ENCODE results near the gene PF4V1.

PF4V1 gene

DNA sequence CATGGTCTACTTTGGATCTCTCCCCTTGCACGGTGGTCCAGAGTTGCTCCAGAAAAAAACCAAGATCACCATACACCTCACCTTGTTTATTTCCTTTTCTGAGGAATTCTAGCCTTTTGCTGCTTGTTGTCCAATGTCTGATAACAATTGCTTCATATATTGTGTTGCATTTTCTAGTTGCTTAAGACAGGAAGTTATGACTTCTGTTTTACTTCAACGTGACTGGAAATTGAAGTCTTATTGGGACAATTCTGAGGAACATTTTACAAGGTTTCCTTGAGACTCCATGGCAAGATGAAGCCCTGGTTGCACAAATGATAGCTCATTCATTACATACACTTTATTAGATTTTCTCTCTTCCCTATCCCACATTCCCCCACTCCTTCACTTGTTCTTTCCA lies 21.3 kb downstream of the PF4V1 start:
- DNase-seq: no peak
- Histone ChIP-seq H3K9me3 (ENCODE audit: insufficient read depth, low read length, severe bottlenecking) (no peaks in the 10 kb centered on the region), H3K27ac (ENCODE audit: low read length) (no peak overlapping the region)

DNA sequence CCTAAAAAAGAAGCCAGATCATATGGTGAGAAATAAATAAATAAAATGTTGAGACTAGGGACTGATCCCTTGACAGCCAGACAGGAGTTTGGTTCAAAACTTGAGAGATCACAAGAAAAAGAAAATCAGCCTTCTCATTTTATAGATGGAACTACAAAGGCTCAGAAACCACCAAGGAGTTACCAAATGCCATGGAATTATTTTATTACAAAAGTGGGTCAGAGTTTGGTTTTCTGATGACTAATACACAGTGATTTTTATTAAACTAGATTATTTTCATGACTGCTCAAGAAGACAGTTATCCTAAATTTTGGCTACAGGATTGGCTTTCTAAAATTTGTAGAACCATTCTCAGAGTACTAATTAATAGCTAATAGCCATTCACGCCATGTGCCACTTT lies 22.3 kb downstream of the PF4V1 start:
- H3K4me1 ChIP-seq (ENCODE audit: insufficient read depth, low read length): no peaks in the 10 kb centered on the region
- H3K79me2 ChIP-seq (ENCODE audit: insufficient read depth, low read length): no peaks in the 10 kb centered on the region
- H3K4me3 ChIP-seq (ENCODE audit: low read depth in 1 of 2, low read length in 2 of 2): no peak overlapping the region
- no peaks in the 10 kb centered on the region for H4K20me1 ChIP-seq (ENCODE audit: insufficient read depth, low read length)
- DNase-seq (no peak), ATAC-seq (ENCODE audit: insufficient read depth, low read depth) (no peak)
- no peaks in the 10 kb centered on the region for H3K27me3 ChIP-seq (ENCODE audit: insufficient read depth, low read length, poor library complexity)
- no peak overlapping the region for H2AFZ ChIP-seq (ENCODE audit: low read depth, low read length)
- no peaks in the 10 kb centered on the region for H3K9me3 ChIP-seq (ENCODE audit: insufficient read depth, low read length, severe bottlenecking)
- no peak for TF ChIP-seq CTCF (IDR thresholded peaks at IDR 0.05; ENCODE audit: borderline replicate concordance, extremely low read depth, low read length, poor library complexity, severe bottlenecking)
- no peak overlapping the region for H3K27ac ChIP-seq (ENCODE audit: low read length)
- H3K9ac ChIP-seq (ENCODE audit: low read depth, low read length): no peak overlapping the region
- no peaks in the 10 kb centered on the region for H3K36me3 ChIP-seq (ENCODE audit: insufficient read depth, low read length)
- no peak overlapping the region for H3K4me2 ChIP-seq (ENCODE audit: insufficient read depth, low read length)

More for the DNA sequence above, 21.3 kb downstream of the PF4V1 start:
- H2AFZ ChIP-seq (ENCODE audit: low read depth, low read length): no peak overlapping the region
- no peak for ATAC-seq (ENCODE audit: insufficient read depth, low read depth)
- H3K4me2 ChIP-seq (ENCODE audit: insufficient read depth, low read length): no peak overlapping the region
- no peaks in the 10 kb centered on the region for H3K79me2 ChIP-seq (ENCODE audit: insufficient read depth, low read length)
- H3K9ac ChIP-seq (ENCODE audit: low read depth, low read length): no peak overlapping the region
- no peaks in the 10 kb centered on the region for H3K36me3 ChIP-seq (ENCODE audit: insufficient read depth, low read length)
- TF ChIP-seq CTCF (IDR thresholded peaks at IDR 0.05; ENCODE audit: borderline replicate concordance, extremely low read depth, low read length, poor library complexity, severe bottlenecking) (no peak), EZH2 (IDR thresholded peaks at IDR 0.05; ENCODE audit: borderline replicate concordance, low read depth, low read length, severe bottlenecking) (no peak)
- H3K4me3 ChIP-seq (ENCODE audit: low read depth in 1 of 2, low read length in 2 of 2): no peak overlapping the region
- no peaks in the 10 kb centered on the region for H3K4me1 ChIP-seq (ENCODE audit: insufficient read depth, low read length)
- H4K20me1 ChIP-seq (ENCODE audit: insufficient read depth, low read length): no peaks in the 10 kb centered on the region
- H3K27me3 ChIP-seq (ENCODE audit: insufficient read depth, low read length, poor library complexity): no peaks in the 10 kb centered on the region

GRCh38 chr4:73883306-73883705 lies 30.2 kb downstream of the PF4V1 start:
- Histone ChIP-seq H4K20me1 (ENCODE audit: insufficient read depth, low read length) (no peaks in the 10 kb centered on the region), H3K27ac (ENCODE audit: low read length) (peak overlapping the region; percentile 24), H3K36me3 (ENCODE audit: insufficient read depth, low read length) (no peaks in the 10 kb centered on the region), H3K79me2 (ENCODE audit: insufficient read depth, low read length) (no peaks in the 10 kb centered on the region), H3K4me1 (ENCODE audit: insufficient read depth, low read length) (peaks cover 16% of the 10 kb centered on the region), H3K27me3 (ENCODE audit: insufficient read depth, low read length, poor library complexity) (no peaks in the 10 kb centered on the region), H3K4me3 (ENCODE audit: low read depth in 1 of 2, low read length in 2 of 2) (no peak overlapping the region; a peak in 1 of 4 replicates), H3K9ac (ENCODE audit: low read depth, low read length) (peak overlapping the region; percentile 27; the same call in 1 of the 2 replicates), H3K4me2 (ENCODE audit: insufficient read depth, low read length) (peak overlapping the region; percentile 36), H2AFZ (ENCODE audit: low read depth, low read length) (peak overlapping the region; percentile 49; the same call in 1 of the 2 replicates), H3K9me3 (ENCODE audit: insufficient read depth, low read length, severe bottlenecking) (no peaks in the 10 kb centered on the region)
- TF ChIP-seq CTCF (IDR thresholded peaks at IDR 0.05; ENCODE audit: borderline replicate concordance, extremely low read depth, low read length, poor library complexity, severe bottlenecking): no peak
- no peak for TF ChIP-seq EZH2 (IDR thresholded peaks at IDR 0.05; ENCODE audit: borderline replicate concordance, low read depth, low read length, severe bottlenecking)
- DNase-seq (peak; percentile 43), ATAC-seq (ENCODE audit: insufficient read depth, low read depth) (peak; percentile 99)
